Calu3 (cell line): Measurements from ENCODE around the gene TMCC2. TPM values are rescaled to one million over a fixed set of nuclear protein-coding genes. Genes with fewer than 3 reads are reported as not detected.

ENCODE experiments used
- BruUV-seq: library from RNA; stranded (reverse); fragments of 400-500 nt; replicated peaks from 2 replicates; lab custom pipeline; 2021; lab: Mats Ljungman, UMichigan
- CTCF ChIA-PET: fragments of 300-600 bp; sonication (Branson Sonifier 250); formaldehyde crosslinking; loops from one replicate; lab custom pipeline; 2022; ENCODE audit warnings: antibody characterized with exemption; lab: Charles Lee
- DNase-seq: peaks from one replicate; pipeline ENCODE4 v3.0.0; 2022
- H3K27ac Mint-ChIP-seq: one replicate; pipeline ENCODE4 v1.8.0; 2022; ENCODE audit warnings: mixed read lengths; ENCODE audit not compliant: unreplicated experiment
- H3K27me3 Mint-ChIP-seq: one replicate; pipeline ENCODE4 v1.8.0; 2022; ENCODE audit warnings: mixed read lengths; ENCODE audit not compliant: unreplicated experiment
- H3K36me3 Mint-ChIP-seq: one replicate; pipeline ENCODE4 v1.8.0; 2022; ENCODE audit warnings: mild to moderate bottlenecking, moderate library complexity, mixed read lengths; ENCODE audit not compliant: insufficient read depth, unreplicated experiment
- H3K4me1 Mint-ChIP-seq: one replicate; pipeline ENCODE4 v1.8.0; 2022; ENCODE audit warnings: mild to moderate bottlenecking, low read depth, mixed read lengths; ENCODE audit not compliant: unreplicated experiment
- H3K4me3 Mint-ChIP-seq: one replicate; pipeline ENCODE4 v1.8.0; 2022; ENCODE audit warnings: mild to moderate bottlenecking, low read depth, moderate library complexity, mixed read lengths; ENCODE audit not compliant: unreplicated experiment
- H3K9me3 Mint-ChIP-seq: one replicate; pipeline ENCODE4 v1.8.0; 2022; ENCODE audit warnings: low read depth, mixed read lengths; ENCODE audit not compliant: unreplicated experiment
- CTCF ChIP-seq: fragments of 200-600 bp; IDR thresholded peaks from one replicate; pipeline ENCODE4 v1.8.0; 2022; ENCODE audit warnings: antibody characterized with exemption; ENCODE audit not compliant: unreplicated experiment
- intact Hi-C: fragments of 100-400 bp; cut with micrococcal nuclease; formaldehyde crosslinking; loops from one replicate; pipeline ENCODE4 v1.10.0; 2022; ENCODE audit not compliant: unreplicated experiment
- total RNA-seq: library from RNA; stranded (reverse); gene quantifications from 2 replicates; pipeline ENCODE4 v1.2.3, GENCODE V29; 2022

The TMCC2 gene
- total RNA-seq, 1 experiment from 2014 or later = 0.33 TPM

GRCh38 chr1:205183676-205184335, 43.9 kb upstream of the TMCC2 start:
- H3K27ac Mint-ChIP-seq = no peak overlapping the region
- H3K4me1 Mint-ChIP-seq = no peaks in the 10 kb centered on the region
- intact Hi-C loops = no loop called here
- no peak overlapping the region for H3K4me3 Mint-ChIP-seq
- TF ChIP-seq CTCF = no peak
- DNase-seq = no peak
- no peaks in the 10 kb centered on the region for H3K27me3 Mint-ChIP-seq
- no peaks in the 10 kb centered on the region for H3K36me3 Mint-ChIP-seq
- BruUV-seq = no TSS peak
- CTCF ChIA-PET = no interaction called here
- no peaks in the 10 kb centered on the region for H3K9me3 Mint-ChIP-seq

- H3K9me3 Mint-ChIP-seq = no peaks in the 10 kb centered on the region
- no TSS peak for BruUV-seq
These were observed 41.6 kb upstream of the TMCC2 start for GRCh38 chr1:205186191-205186590.

GRCh38 chr1:205187420-205187819, 40.3 kb upstream of the TMCC2 start:
- no peak for DNase-seq
- H3K9me3 Mint-ChIP-seq = no peaks in the 10 kb centered on the region
- TF ChIP-seq CTCF = no peak
- H3K36me3 Mint-ChIP-seq = no peaks in the 10 kb centered on the region
- H3K4me3 Mint-ChIP-seq = no peak overlapping the region
- CTCF ChIA-PET = no interaction called here
- intact Hi-C loops = no loop called here
- H3K4me1 Mint-ChIP-seq = peaks cover 15% of the 10 kb centered on the region
- no peak overlapping the region for H3K27ac Mint-ChIP-seq
- H3K27me3 Mint-ChIP-seq = no peaks in the 10 kb centered on the region
- no TSS peak for BruUV-seq

More at GRCh38 chr1:205186191-205186590, 41.6 kb upstream of the TMCC2 start:
- Mint-ChIP-seq H3K27ac (no peak overlapping the region), H3K36me3 (no peaks in the 10 kb centered on the region), H3K4me1 (peaks cover 4% of the 10 kb centered on the region), H3K4me3 (no peak overlapping the region), H3K27me3 (no peaks in the 10 kb centered on the region)
- no peak for TF ChIP-seq CTCF
- intact Hi-C loops = no loop called here
- CTCF ChIA-PET = no interaction called here
- no peak for DNase-seq

GRCh38 chr1:205188098-205188497, 39.6 kb upstream of the TMCC2 start:
- DNase-seq = no peak
- H3K27ac Mint-ChIP-seq = no peak overlapping the region
- intact Hi-C loops = no loop called here
- CTCF ChIA-PET = no interaction called here
- H3K9me3 Mint-ChIP-seq = no peaks in the 10 kb centered on the region
- no peaks in the 10 kb centered on the region for H3K27me3 Mint-ChIP-seq
- no TSS peak for BruUV-seq
- H3K4me3 Mint-ChIP-seq = no peak overlapping the region
- H3K36me3 Mint-ChIP-seq = no peaks in the 10 kb centered on the region
- no peak for TF ChIP-seq CTCF
- peaks cover 15% of the 10 kb centered on the region for H3K4me1 Mint-ChIP-seq
